SK-N-DZ (cell line): Measurements from ENCODE around the gene FBN2.
"Not testable (repeated sequence)": the region's sequence is repeated elsewhere in the genome, so short reads cannot be mapped to it uniquely, and the experiment has no call there.

Experiments
- DNase-seq: peaks from one replicate; pipeline ENCODE4 v3.0.0-alpha.2; 2015; ENCODE audit warnings: low spot score

The FBN2 gene

GRCh38 chr5:128478386-128479368 lies 59.4 kb downstream of the FBN2 start:
- DNase-seq = no peak

- no peak for DNase-seq
Observed at GRCh38 chr5:128477944-128478343, 60.1 kb downstream of the FBN2 start.

DNA sequence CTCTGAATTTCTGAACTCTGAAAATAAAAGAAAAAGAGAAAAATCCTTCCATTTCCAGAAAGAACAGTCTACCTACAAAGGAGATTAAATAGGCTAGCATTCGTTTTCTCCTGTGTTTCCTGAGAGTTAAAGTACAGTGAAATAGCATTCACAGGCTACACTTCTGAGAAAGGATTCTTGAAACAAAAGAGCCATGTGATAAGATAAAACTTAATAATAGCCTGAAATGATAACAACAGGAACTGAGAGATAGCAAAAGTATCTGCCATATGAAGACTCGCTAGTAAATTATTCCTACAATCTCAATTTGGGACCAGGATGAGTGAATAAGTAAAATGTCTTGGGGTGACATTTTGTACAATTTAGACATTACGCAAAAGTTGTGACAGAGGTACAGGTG lies 62.4 kb downstream of the FBN2 start:
- no peak for DNase-seq

DNA sequence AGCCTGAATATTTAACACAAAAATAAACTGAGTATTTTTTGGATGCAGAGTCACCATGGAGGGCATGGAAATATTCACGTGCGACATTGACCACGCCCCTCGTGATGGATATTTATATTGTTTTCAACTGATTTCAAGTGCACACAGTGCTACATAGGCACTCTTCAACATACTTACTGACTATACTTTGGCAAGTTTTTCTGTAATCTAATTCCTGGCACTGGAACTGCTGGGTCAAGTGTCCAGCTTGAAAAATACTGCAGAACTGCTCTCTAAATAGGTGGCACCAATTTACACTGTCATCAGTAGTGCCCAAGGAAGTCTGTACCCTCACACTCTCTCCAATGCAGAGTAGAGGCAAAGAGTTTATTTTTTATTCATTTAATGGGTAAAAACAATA lies 65.1 kb downstream of the FBN2 start:
- DNase-seq = no peak

DNA sequence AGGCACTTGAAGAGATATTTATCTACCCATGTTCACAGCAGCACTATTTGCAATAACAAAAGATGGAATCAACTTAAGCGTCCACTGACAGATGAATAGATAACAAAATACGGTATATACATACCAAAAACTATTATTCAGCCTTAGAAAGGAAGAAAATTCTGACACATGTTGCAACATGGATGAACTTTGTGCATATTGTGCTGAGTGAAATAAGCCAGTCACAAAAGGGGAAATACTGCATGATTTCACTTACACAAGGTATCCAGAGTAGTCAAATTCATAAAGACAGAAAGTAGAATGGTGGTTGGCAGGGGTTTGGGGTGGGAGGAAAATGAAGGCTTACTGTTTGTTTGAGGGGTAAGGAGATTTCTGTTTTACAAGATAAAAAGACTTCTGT lies 66.0 kb downstream of the FBN2 start:
- DNase-seq = no peak

- DNase-seq = no peak
Observed at GRCh38 chr5:128470663-128471062, 67.4 kb downstream of the FBN2 start.

DNA sequence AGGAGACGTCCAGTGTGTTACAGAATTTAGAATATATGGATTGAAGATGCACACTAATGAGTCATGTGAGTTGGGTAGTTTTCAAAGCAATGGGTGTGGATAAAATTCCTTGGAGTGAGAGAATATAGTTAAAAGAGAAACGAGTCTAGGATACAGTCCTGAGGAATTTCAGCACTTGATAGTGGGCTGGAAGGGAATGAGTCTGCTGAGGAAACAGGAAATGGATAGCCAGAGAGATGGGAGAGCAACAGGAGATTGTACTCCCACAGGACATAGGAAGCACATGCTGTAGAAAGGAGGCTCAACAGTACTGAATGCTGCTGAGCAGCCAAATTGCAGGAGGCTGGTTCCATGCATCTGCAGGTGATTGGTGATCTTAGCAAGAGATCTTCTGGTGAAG lies 68.1 kb downstream of the FBN2 start:
- DNase-seq = no peak

DNA sequence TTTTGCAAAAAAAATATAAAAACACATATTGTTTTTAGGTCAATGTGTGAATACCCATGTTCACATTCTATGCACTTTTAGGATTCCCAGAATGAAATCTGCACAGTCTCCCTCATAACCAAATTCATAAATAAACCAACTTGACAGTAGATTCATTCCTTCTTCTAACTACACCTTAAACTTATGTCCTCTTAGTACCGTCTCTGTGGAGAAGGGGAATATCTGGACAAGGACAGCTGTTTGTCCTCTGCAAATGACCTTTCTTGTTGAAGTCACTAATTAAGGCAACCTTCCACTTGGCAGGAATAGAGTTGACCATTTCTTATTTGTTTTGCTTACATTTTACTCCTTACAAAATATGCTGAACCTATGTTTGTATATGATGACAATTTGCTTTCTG lies 71.1 kb downstream of the FBN2 start:
- no peak for DNase-seq

- DNase-seq = no peak
Observed at GRCh38 chr5:128466554-128466953, 71.5 kb downstream of the FBN2 start.

- DNase-seq = no peak
Observed at GRCh38 chr5:128464596-128464995, 73.4 kb downstream of the FBN2 start.

DNA sequence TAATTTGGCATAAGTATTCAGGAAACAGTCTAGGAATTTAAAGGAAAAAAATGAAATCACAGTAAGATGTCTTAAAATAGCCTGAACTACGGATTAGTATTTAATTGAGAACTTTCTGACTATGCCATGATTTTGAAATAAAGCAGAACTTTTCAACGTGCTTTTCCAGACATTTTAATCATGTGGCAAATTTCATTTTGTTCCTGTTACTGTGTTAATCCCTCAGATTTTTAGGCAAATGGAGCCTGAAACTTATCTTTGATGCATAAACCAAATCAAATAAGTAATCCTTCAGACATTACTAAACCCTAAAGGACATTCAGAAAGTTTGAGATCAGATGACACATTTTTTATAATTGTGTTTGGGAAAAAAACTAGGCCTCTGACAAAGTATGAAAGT lies 75.7 kb downstream of the FBN2 start:
- DNase-seq = peak; percentile 61

DNA sequence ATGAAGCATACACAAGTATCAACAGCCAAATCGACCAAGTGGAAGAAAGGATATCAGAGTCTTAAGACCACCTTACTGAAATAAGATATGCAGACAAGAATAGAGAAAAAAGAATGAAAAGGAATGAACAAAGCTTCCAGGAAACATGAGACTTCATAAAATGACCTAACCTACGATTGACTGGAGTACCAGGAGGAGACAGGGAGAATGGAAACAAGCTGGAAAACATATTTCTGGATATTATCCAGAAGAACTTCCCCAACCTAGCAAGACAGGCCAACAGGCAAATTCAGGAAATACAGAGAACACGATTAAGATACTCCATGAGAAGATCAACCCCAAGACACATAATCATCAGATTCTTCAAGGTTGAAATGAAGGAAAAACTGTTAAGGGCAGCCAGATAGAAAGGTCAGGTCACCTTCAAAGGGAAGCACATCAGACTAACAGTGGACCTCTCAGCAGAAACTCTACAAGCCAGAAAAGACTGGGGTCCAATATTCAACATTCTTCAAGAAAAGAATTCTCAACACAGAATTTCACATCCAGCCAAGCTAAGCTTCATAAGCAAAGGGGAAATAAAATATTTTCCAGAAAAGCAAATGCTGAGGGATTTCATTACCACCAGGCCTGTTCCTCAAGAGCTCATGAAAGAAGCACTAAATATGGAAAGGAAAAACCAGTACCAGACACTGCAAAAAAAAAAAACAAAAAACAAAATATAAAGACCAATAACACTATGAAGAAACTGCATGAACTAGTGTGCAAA lies 80.7 kb downstream of the FBN2 start:
- not testable (repeated sequence) for DNase-seq

DNA sequence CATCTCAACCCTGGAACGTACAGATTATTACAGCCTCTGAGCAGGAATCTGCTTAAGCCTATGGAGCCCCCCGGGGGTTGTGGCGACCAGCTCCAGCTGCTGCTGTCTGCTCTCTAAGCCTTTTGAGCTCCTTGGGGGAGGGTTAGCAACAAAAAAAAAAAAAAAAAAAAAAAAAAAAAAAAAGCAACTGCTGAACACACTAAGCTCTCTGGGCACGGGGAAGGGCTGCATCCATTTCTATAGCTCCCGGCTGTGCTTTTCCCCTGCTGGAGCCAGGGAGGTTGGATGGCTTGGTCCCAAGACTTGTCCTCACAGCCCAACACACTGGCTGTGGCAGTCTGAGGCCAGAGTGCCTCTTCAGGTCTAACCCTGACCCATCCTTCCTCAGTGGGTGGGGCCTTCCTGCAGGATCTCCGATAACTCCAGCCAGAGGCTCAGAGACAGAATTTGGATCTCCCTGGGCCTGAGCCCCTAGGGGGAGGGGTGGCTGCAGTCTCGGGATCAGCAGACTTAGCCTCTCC lies 82.1 kb downstream of the FBN2 start:
- DNase-seq = no peak

DNA sequence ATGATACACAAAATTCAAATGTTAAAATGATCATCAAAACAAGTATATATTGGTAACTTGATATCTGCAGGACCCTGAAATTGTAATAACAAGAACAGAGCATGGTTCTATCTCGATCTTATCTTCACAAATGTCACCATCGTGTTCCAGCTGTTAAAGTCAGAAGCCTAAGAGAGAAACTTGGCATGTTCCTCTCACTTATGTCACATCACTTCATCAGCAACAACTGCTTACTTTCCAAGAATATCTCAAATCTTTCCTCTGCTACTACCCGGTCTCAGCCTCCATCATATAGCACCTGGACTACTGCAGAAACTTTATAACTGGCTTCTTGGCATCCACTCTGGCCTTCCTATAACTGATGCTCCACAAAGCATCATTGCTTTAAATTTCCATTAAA lies 84.9 kb downstream of the FBN2 start:
- peak; percentile 18 for DNase-seq

DNA sequence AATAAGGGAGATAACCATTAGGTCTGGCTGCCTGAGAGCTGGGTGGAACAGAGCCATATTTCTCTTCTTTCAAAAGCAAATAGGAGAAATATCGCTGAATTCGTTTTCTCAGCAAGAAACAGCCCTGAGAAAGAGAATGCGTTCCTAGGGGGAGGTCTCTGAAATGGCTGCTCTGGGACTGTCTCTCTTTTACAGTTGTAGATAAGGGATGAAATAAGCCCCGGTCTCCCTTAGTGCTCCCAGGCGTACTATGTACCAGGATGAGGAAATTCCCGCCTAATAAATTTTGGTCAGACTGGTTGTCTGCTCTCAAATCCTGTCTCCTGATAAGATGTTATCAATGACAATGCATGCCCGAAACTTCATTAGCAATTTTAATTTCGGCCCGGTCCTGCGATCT lies 90.8 kb downstream of the FBN2 start:
- not testable (repeated sequence) for DNase-seq

DNA sequence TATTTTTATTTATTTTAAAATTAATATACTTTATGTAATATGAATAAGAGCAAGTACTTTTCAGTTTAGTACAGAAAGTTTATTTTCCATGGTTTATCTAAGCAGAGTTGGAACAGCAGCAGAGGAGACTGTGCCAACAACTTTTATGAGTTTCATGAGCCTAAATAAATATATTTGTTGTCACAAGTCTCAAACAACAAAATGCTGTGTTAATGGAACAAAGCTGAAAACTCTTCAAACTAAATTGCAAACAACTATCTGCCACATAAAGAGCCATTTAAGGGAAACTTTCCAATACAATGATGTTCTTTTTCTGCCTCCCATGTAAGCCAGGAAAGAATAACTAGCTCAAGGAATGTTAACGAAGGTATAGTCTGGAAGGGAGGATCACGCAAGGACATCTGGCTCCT lies 96.1 kb downstream of the FBN2 start:
- no peak for DNase-seq

- no peak for DNase-seq
Observed at GRCh38 chr5:128441165-128441564, 96.9 kb downstream of the FBN2 start.

DNA sequence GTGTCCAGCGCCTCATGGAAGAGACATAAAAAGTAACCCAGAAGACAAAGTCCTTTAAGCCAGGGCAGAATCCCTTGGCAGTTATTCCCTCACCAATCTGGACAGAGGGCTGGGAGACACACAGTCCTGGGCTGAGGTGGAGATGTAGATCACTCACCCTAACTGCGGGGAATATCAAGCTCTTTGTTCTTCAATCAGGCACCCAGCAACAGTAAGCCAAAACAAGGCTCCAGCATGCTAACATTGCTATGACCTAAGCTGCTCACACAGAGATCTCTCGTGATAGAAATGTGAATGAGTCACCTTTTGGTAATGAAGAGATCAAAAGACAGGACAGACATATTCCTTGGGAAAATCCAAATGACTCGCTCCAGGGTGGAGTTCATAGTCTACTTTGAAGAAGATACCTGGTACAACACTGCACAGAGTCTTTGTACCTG lies 101.3 kb downstream of the FBN2 start:
- DNase-seq = no peak

GRCh38 chr5:128435861-128436260 lies 102.2 kb downstream of the FBN2 start:
- no peak for DNase-seq

GRCh38 chr5:128434993-128435392 lies 103.1 kb downstream of the FBN2 start:
- no peak for DNase-seq

- no peak for DNase-seq
Observed at GRCh38 chr5:128432913-128433440, 105.1 kb downstream of the FBN2 start.

DNA sequence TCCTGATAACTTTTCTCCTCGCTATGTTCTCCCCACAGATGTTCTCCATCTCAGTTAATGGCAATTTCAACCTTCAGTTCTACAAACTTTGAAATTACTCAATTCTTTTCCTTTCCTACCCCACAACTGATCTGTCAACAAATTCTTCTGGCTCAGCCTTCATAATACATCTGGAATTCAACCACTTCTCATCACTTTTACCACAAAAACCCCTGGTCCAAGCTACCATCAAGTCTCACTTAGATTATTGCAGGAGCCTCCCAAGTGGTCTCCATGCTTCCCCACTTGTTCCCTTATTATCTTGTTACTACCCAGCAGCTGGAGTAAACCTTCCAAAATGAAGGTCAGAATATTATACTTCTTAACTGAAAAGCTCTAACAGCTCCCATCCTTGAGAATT lies 110.1 kb downstream of the FBN2 start:
- no peak for DNase-seq
